ENCODE results near the gene TUBA4A. TPM values are rescaled to one million over a fixed set of nuclear protein-coding genes. Genes with fewer than 3 reads are reported as not detected.

TUBA4A gene
- total and polyA plus RNA-seq, 2 experiments from 2014 or later, result 44.3 to 77.7 TPM

GRCh38 chr2:219209236-219210195, 44.2 kb downstream of the TUBA4A start:
- H3K27ac ChIP-seq (ENCODE audit: low read depth), result no peak overlapping the region
- no peak overlapping the region; the same call in 2 of the 3 replicates for H3K4me3 Mint-ChIP-seq
- ATAC-seq, result no peak

GRCh38 chr2:219207884-219208740, 45.6 kb downstream of the TUBA4A start:
- no peaks in the 10 kb centered on the region for H3K9me2 ChIP-seq (ENCODE audit: insufficient read depth)
- H2AFZ ChIP-seq, result no peak overlapping the region
- Mint-ChIP-seq H3K27ac (no peak overlapping the region), H3K4me3 (peak overlapping the region; percentile 88), H3K36me3 (ENCODE audit: low read depth) (peaks cover 40% of the 10 kb centered on the region), H3K27me3 (ENCODE audit: insufficient read depth, low read depth, poor library complexity) (peaks cover 13% of the 10 kb centered on the region), H3K9me3 (peaks cover 2% of the 10 kb centered on the region; the same call in 1 of the 3 replicates), H3K4me1 (peaks cover 13% of the 10 kb centered on the region; the same call in 2 of the 3 replicates)
- H3K79me2 ChIP-seq (replicated peaks; ENCODE audit: insufficient read depth), result no peaks in the 10 kb centered on the region
- no peaks in the 10 kb centered on the region; the same call in 1 of the 2 replicates for H3K36me3 ChIP-seq (ENCODE audit: insufficient read depth)
- no peak overlapping the region; the same call in 1 of the 2 replicates for H3K27ac ChIP-seq (ENCODE audit: low read depth)
- H3F3A ChIP-seq (replicated peaks; ENCODE audit: low read depth), result peaks cover 15% of the 10 kb centered on the region; the same call in 1 of the 2 replicates
- ATAC-seq (no peak), DNase-seq (ENCODE audit: low spot score) (no peak)
- H3K4me3 ChIP-seq, result peak overlapping the region; percentile 84; the same call in 1 of the 2 replicates
- H3K4me2 ChIP-seq, result peak overlapping the region; percentile 96; the same call in 1 of the 2 replicates
- H3K27me3 ChIP-seq (ENCODE audit: insufficient read depth), result no peaks in the 10 kb centered on the region
- peaks cover 15% of the 10 kb centered on the region for H3K4me1 ChIP-seq (ENCODE audit: insufficient read depth)
- H4K20me1 ChIP-seq (replicated peaks; ENCODE audit: insufficient read depth), result no peaks in the 10 kb centered on the region; the same call in 1 of the 2 replicates
- TF ChIP-seq EZH2phosphoT487 (IDR thresholded peaks at IDR 0.05; ENCODE audit: unreplicated experiment), result no peak
- TF ChIP-seq EZH2 (IDR thresholded peaks at IDR 0.05; ENCODE audit: low read depth, unreplicated experiment), result no peak
- TF ChIP-seq REST (IDR thresholded peaks at IDR 0.05; ENCODE audit: unreplicated experiment), result no peak
- TF ChIP-seq CREB1 (CRISPR knock-in tag; IDR thresholded peaks at IDR 0.05; ENCODE audit: low read depth), result no peak
- no peak for TF ChIP-seq ZNF114 (CRISPR knock-in tag; IDR thresholded peaks at IDR 0.05)
- TF ChIP-seq ZNF462 (CRISPR knock-in tag; IDR thresholded peaks at IDR 0.05), result no peak

More at GRCh38 chr2:219209236-219210195, 44.2 kb downstream of the TUBA4A start:
- Histone ChIP-seq H3K36me3 (ENCODE audit: insufficient read depth) (no peaks in the 10 kb centered on the region; the same call in 1 of the 2 replicates), H4K20me1 (replicated peaks; ENCODE audit: insufficient read depth) (no peaks in the 10 kb centered on the region; the same call in 1 of the 2 replicates), H3K4me1 (ENCODE audit: insufficient read depth) (peaks cover 15% of the 10 kb centered on the region), H3K4me3 (no peak overlapping the region), H2AFZ (no peak overlapping the region), H3K9me2 (ENCODE audit: insufficient read depth) (no peaks in the 10 kb centered on the region), H3K4me2 (no peak overlapping the region), H3K27me3 (ENCODE audit: insufficient read depth) (no peaks in the 10 kb centered on the region), H3F3A (replicated peaks; ENCODE audit: low read depth) (peaks cover 15% of the 10 kb centered on the region; the same call in 1 of the 2 replicates), H3K79me2 (replicated peaks; ENCODE audit: insufficient read depth) (no peaks in the 10 kb centered on the region)
- Mint-ChIP-seq H3K27me3 (ENCODE audit: insufficient read depth, low read depth, poor library complexity) (peaks cover 14% of the 10 kb centered on the region), H3K4me1 (peaks cover 13% of the 10 kb centered on the region; the same call in 2 of the 3 replicates), H3K36me3 (ENCODE audit: low read depth) (peaks cover 51% of the 10 kb centered on the region), H3K9me3 (peaks cover under 1% of the 10 kb centered on the region; the same call in 1 of the 3 replicates), H3K27ac (no peak overlapping the region)
- no peak for DNase-seq (ENCODE audit: low spot score)
- TF ChIP-seq JUNB (IDR thresholded peaks at IDR 0.05; ENCODE audit: unreplicated experiment) (no peak), ZNF114 (CRISPR knock-in tag; IDR thresholded peaks at IDR 0.05) (no peak), EZH2phosphoT487 (IDR thresholded peaks at IDR 0.05; ENCODE audit: unreplicated experiment) (no peak), EZH2 (IDR thresholded peaks at IDR 0.05; ENCODE audit: low read depth, unreplicated experiment) (no peak)
